HEK293 (cell line): ENCODE measurements around the gene PHLPP2.

ENCODE experiments used
- CTCF ChIA-PET: fragments of 350-600 bp; formaldehyde crosslinking; extraction: SDS; loops from one replicate; lab custom pipeline; 2021; ENCODE audit warnings: antibody characterized with exemption; lab: Yijun Ruan, JAX
- POLR2A ChIA-PET: fragments of 300-600 bp; formaldehyde crosslinking; extraction: SDS; loops from one replicate; lab custom pipeline; 2020; ENCODE audit warnings: antibody characterized with exemption, inconsistent platforms; lab: Yijun Ruan, JAX
- H3K27ac ChIP-seq: fragments of 200-500 bp; sonication (Bioruptor generic); 2 replicates; pipeline ENCODE4 v1.5.1; 2014; ENCODE audit warnings: low read depth, low read length, control low read depth, inconsistent platforms; ENCODE audit errors: extremely low read depth
- H3K36me3 ChIP-seq, 2 experiments: fragments of 200-500 bp in 1 of 2; sonication (Bioruptor generic) in 1 of 2; 1 replicate in 1 of 2; 2 replicates in 1 of 2; pipeline ENCODE4 v1.5.1; 2014 to 2017; ENCODE audit warnings: inconsistent platforms in 2 of 2, low read length in 2 of 2; ENCODE audit not compliant: control insufficient read depth in 2 of 2, insufficient read depth in 1 of 2
- H3K4me1 ChIP-seq: fragments of 200-500 bp; sonication (Bioruptor generic); 2 replicates; pipeline ENCODE4 v1.5.1; 2014; ENCODE audit warnings: mild to moderate bottlenecking, low read length, inconsistent platforms; ENCODE audit not compliant: control insufficient read depth, insufficient read depth
- H3K4me3 ChIP-seq: 2 replicates; pipeline ENCODE4 v1.5.1; 2011; ENCODE audit warnings: low read depth, mild to moderate bottlenecking, control low read depth, low read length, moderate library complexity
- H3K9me3 ChIP-seq: fragments of 200-500 bp; sonication (Bioruptor generic); 2 replicates; pipeline ENCODE4 v1.5.1; 2014; ENCODE audit warnings: low read depth, low read length, inconsistent platforms; ENCODE audit not compliant: control insufficient read depth, insufficient read depth
- AEBP2 ChIP-seq: fragments of 450-650 bp; formaldehyde crosslinking; IDR thresholded peaks from 2 replicates; pipeline ENCODE4 v1.5.1; 2016; ENCODE audit warnings: missing biosample characterization, missing genetic modification characterization, borderline replicate concordance
- FEZF1 ChIP-seq: fragments of 450-650 bp; formaldehyde crosslinking; IDR thresholded peaks from 2 replicates; pipeline ENCODE4 v1.5.1; 2016; ENCODE audit warnings: missing biosample characterization, missing genetic modification characterization
- KLF8 ChIP-seq: fragments of 450-650 bp; formaldehyde crosslinking; IDR thresholded peaks from 2 replicates; pipeline ENCODE4 v1.5.1; 2016; ENCODE audit warnings: missing biosample characterization, missing genetic modification characterization
- KLF9 ChIP-seq: fragments of 450-650 bp; formaldehyde crosslinking; IDR thresholded peaks from 2 replicates; pipeline ENCODE4 v1.5.1; 2016; ENCODE audit warnings: missing biosample characterization, missing genetic modification characterization, low read depth
- MYNN ChIP-seq: fragments of 450-650 bp; formaldehyde crosslinking; IDR thresholded peaks from 2 replicates; pipeline ENCODE4 v1.5.1; 2016; ENCODE audit warnings: missing biosample characterization, missing genetic modification characterization, borderline replicate concordance
- OVOL3 ChIP-seq: fragments of 450-650 bp; formaldehyde crosslinking; IDR thresholded peaks from 2 replicates; pipeline ENCODE4 v1.5.1; 2016; ENCODE audit warnings: missing biosample characterization, missing genetic modification characterization
- TCF7L2 ChIP-seq: IDR thresholded peaks from 2 replicates; pipeline ENCODE4 v1.6.1; 2011; ENCODE audit warnings: low read depth, mild to moderate bottlenecking, inconsistent platforms, low read length, moderate library complexity, borderline replicate concordance
- ZFP3 ChIP-seq: fragments of 450-650 bp; formaldehyde crosslinking; IDR thresholded peaks from 2 replicates; pipeline ENCODE4 v1.5.1; 2016; ENCODE audit warnings: low read depth, missing biosample characterization, missing genetic modification characterization
- ZFP41 ChIP-seq: fragments of 450-650 bp; formaldehyde crosslinking; IDR thresholded peaks from 2 replicates; pipeline ENCODE4 v1.5.1; 2016; ENCODE audit warnings: missing biosample characterization, missing genetic modification characterization, borderline replicate concordance
- ZNF133 ChIP-seq: fragments of 450-650 bp; formaldehyde crosslinking; IDR thresholded peaks from 2 replicates; pipeline ENCODE4 v1.5.1; 2016; ENCODE audit warnings: missing biosample characterization, missing genetic modification characterization
- ZNF2 ChIP-seq: fragments of 450-650 bp; formaldehyde crosslinking; IDR thresholded peaks from 2 replicates; pipeline ENCODE4 v1.5.1; 2016; ENCODE audit warnings: missing biosample characterization, missing genetic modification characterization
- ZNF202 ChIP-seq: fragments of 450-650 bp; formaldehyde crosslinking; IDR thresholded peaks from 2 replicates; pipeline ENCODE4 v1.5.1; 2016; ENCODE audit warnings: missing biosample characterization, missing genetic modification characterization, borderline replicate concordance
- ZNF366 ChIP-seq: fragments of 450-650 bp; formaldehyde crosslinking; conservative IDR thresholded peaks from 2 replicates; pipeline ENCODE4 v1.5.1; 2016; ENCODE audit warnings: missing biosample characterization, missing genetic modification characterization
- ZNF513 ChIP-seq: fragments of 450-650 bp; IDR thresholded peaks from 2 replicates; pipeline ENCODE4 v1.5.1; 2018; ENCODE audit warnings: missing biosample characterization, missing genetic modification characterization
- ZNF701 ChIP-seq: fragments of 450-650 bp; formaldehyde crosslinking; IDR thresholded peaks from 2 replicates; pipeline ENCODE4 v1.5.1; 2016; ENCODE audit warnings: missing biosample characterization, missing genetic modification characterization
- ZNF747 ChIP-seq: fragments of 450-650 bp; formaldehyde crosslinking; IDR thresholded peaks from 2 replicates; pipeline ENCODE4 v1.5.1; 2016; ENCODE audit warnings: missing biosample characterization, missing genetic modification characterization
- ZNF785 ChIP-seq: fragments of 450-650 bp; formaldehyde crosslinking; IDR thresholded peaks from 2 replicates; pipeline ENCODE4 v1.5.1; 2016; ENCODE audit warnings: missing biosample characterization, missing genetic modification characterization
- ZNF791 ChIP-seq: fragments of 450-650 bp; formaldehyde crosslinking; IDR thresholded peaks from 2 replicates; pipeline ENCODE4 v1.5.1; 2016; ENCODE audit warnings: missing biosample characterization, missing genetic modification characterization
- ZSCAN16 ChIP-seq: fragments of 450-650 bp; formaldehyde crosslinking; IDR thresholded peaks from 2 replicates; pipeline ENCODE4 v1.5.1; 2016; ENCODE audit warnings: missing biosample characterization, missing genetic modification characterization
- ZSCAN5A ChIP-seq: fragments of 450-650 bp; formaldehyde crosslinking; IDR thresholded peaks from 2 replicates; pipeline ENCODE4 v1.5.1; 2016; ENCODE audit warnings: missing biosample characterization, missing genetic modification characterization
- ZXDB ChIP-seq: fragments of 450-650 bp; formaldehyde crosslinking; IDR thresholded peaks from 2 replicates; pipeline ENCODE4 v1.5.1; 2016; ENCODE audit warnings: missing biosample characterization, missing genetic modification characterization
- TF ChIP-seq, protein P1 (sequence below): fragments of 450-650 bp; formaldehyde crosslinking; IDR thresholded peaks from 2 replicates; pipeline ENCODE4 v1.5.1; 2016; ENCODE audit warnings: missing biosample characterization, missing genetic modification characterization

Gene PHLPP2

GRCh38 chr16:71712501-71712900 lies 12.0 kb downstream of the PHLPP2 start:
- Histone ChIP-seq H3K27ac (no peak overlapping the region), H3K36me3 (peaks cover 0 to 14% of the 10 kb centered on the region in 2 experiments), H3K4me1 (peaks cover 7% of the 10 kb centered on the region; the same call in 1 of the 2 replicates), H3K9me3 (no peaks in the 10 kb centered on the region), H3K4me3 (no peak overlapping the region)
- CTCF ChIA-PET: interaction anchor here (0.6 to 1.8 kb wide), 2 partner anchors 9 to 147 kb away, joined by 3 to 4 read pairs; no protein-coding TSS in a partner anchor
- no peak for TF ChIP-seq ZNF133
- TF ChIP-seq ZNF366 (tag by site-specific recombination): no peak
- no peak for TF ChIP-seq ZFP41 (tag by site-specific recombination)
- no peak for TF ChIP-seq ZNF202
- no peak for TF ChIP-seq ZSCAN16 (tag by site-specific recombination)
- no peak for TF ChIP-seq ZNF2 (tag by site-specific recombination)
- no peak for TF ChIP-seq TCF7L2
- TF ChIP-seq ZNF791: no peak
- no peak for TF ChIP-seq ZSCAN5A
- no peak for TF ChIP-seq AEBP2 (tag by site-specific recombination)
- TF ChIP-seq ZFP3: no peak
- TF ChIP-seq, protein P1, sequence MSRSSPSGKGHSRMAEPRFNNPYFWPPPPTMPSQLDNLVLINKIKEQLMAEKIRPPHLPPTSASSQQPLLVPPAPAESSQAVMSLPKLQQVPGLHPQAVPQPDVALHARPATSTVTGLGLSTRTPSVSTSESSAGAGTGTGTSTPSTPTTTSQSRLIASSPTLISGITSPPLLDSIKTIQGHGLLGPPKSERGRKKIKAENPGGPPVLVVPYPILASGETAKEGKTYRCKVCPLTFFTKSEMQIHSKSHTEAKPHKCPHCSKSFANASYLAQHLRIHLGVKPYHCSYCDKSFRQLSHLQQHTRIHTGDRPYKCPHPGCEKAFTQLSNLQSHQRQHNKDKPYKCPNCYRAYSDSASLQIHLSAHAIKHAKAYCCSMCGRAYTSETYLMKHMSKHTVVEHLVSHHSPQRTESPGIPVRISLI (tag by site-specific recombination): no peak
- TF ChIP-seq ZXDB (tag by site-specific recombination): no peak
- TF ChIP-seq KLF9 (tag by site-specific recombination): no peak
- no peak for TF ChIP-seq FEZF1 (tag by site-specific recombination)
- no peak for TF ChIP-seq MYNN (tag by site-specific recombination)
- no peak for TF ChIP-seq OVOL3 (tag by site-specific recombination)
- TF ChIP-seq ZNF785: no peak
- TF ChIP-seq ZNF701 (tag by site-specific recombination): no peak
- TF ChIP-seq KLF8 (tag by site-specific recombination): no peak
- POLR2A ChIA-PET: no interaction called here

DNA sequence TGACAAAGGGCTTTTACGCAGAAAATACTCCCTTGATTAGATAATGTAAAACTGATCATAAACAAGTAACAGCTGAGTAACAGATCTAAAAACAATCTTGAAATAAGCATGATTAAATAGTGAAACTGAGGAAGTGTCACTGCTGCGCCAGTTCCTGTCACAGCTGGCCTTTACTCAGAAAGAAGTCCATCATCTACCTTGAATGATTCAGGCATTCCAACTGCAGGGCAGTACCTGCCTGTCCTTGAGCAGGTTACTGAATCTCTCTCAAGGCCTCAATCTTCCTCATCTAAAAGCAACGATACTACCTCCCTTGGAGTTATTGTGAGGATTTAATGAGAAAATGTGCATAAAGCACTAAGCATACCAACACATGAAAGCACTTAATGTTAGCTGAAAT lies 12.7 kb downstream of the PHLPP2 start:
- ChIA-PET CTCF (interaction anchor here (0.6 to 1.8 kb wide), 2 partner anchors 8 to 147 kb away, joined by 3 to 4 read pairs; no protein-coding TSS in a partner anchor), POLR2A (no interaction called here)
- TF ChIP-seq ZNF747 (tag by site-specific recombination) (no peak), ZNF513 (tag by site-specific recombination) (0 out of 2 replicates have a peak, but pooled peaks have one; percentile 46)
- no peak overlapping the region for H3K27ac ChIP-seq
- H3K9me3 ChIP-seq: no peaks in the 10 kb centered on the region
- H3K4me3 ChIP-seq: no peak overlapping the region
- H3K4me1 ChIP-seq: peaks cover 7% of the 10 kb centered on the region; the same call in 1 of the 2 replicates
- H3K36me3 ChIP-seq: peaks cover 0 to 14% of the 10 kb centered on the region in 2 experiments
